GF-D8 (cell line): ENCODE data around the gene GPATCH2.
"Not testable (repeated sequence)": the region's sequence is repeated elsewhere in the genome, so short reads cannot be mapped to it uniquely, and the experiment has no call there.

Source experiments
- DNase-seq: peaks from one replicate; lab custom pipeline; 2025; lab: John Stamatoyannopoulos, UW

Gene GPATCH2

DNA sequence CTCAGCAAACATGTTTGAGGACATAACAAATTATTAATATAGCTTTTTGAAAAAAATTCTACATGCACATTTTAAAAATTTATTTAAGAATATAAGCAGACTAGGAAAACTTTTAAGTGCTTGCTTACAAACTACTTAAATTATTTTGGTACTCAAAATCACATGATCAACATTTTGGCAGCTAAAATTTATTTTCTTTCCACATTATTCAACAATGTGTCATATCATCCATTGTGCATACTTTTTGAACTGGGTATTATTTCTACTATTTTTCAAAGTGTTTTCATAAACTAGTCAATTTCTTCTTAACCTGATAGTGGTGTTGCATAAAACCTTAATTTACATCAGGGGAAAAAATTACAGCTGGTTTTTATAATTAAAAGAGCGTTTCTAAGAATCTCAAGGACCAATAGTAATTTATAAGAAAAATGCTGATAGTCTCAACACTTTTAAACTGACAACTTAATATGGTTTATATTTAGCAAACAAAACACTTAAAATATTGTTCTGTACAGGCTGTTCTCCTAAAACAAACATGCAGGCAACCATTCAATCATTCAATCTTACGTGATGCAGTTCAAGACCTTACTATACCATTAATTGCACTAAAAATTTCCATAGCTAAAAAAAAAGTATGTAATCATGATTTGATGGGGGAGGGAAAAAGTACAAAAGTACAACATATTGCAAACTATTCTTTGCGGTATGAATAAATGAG, 105.0 kb downstream of the GPATCH2 start:
- no peak for DNase-seq

DNA sequence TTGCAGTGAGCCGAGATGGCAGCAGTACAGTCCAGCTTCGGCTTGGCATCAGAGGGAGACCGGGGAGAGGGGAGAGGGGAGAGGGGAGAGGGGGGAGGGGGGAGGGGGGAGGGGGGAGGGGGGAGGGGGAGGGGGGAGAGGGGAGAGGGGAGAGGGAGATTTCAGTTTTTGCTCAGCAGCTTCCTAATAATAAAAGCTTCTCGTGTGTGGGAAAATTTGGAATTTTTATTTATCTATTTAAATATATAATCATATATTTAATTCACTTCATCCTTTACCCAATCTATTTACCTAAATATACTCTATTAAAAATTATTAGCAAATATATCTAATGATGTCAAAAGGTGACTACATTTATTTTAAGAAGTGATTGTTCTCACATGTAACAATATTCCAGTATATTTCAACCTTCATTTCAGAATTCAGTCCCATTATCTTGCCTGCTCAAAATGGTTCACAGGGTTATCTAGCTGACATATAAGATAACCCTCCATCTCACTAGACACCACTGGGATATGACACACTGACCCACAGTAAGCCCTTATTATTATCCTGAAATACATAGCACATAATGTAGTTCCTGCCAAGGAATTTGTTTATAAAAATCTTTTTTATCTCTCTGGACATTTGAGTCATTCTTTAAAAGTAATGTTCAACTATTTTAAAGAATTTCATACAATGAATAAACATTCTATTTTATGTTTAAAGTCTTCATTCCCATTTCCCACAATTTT, 105.9 kb downstream of the GPATCH2 start:
- no peak for DNase-seq

DNA sequence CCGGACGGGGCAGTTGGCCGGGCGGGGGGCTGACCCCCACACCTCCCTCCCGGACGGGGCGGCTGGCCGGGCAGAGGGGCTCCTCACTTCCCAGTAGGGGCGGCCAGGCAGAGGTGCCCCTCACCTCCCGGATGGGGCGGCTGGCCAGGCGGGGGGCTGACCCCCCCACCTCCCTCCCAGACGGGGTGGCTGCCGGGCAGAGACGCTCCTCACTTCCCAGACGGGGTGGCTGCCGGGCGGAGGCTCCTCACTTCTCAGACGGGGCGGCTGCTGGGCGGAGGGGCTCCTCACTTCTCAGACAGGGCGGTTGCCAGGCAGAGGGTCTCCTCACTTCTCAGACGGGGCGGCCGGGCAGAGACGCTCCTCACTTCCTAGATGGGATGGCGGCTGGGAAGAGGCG, 107.0 kb downstream of the GPATCH2 start:
- DNase-seq, result not testable (repeated sequence)

GRCh38 chr1:217522277-217522676, 108.6 kb downstream of the GPATCH2 start:
- no peak for DNase-seq

DNA sequence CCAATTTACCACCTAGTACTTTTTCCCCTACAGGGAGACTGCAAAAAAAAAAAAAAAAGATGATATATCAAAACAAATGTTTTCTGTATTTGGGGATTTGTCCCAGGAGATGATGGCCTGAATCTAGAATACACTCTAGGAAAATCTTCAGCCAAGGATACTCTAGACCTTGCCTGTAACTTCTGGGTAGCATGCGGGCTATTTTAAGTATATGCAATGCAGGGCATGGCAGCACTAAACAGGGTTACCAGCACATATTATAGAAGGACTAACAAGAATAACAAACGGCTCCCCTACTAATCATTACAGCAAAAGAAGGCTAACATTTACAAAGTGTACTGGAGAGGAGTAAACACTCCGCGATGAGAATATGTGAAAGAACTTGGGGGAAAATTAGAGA, 109.6 kb downstream of the GPATCH2 start:
- no peak for DNase-seq

GRCh38 chr1:217506878-217507277, 124.0 kb downstream of the GPATCH2 start:
- no peak for DNase-seq

- no peak for DNase-seq
Measured at GRCh38 chr1:217498209-217498608, 132.7 kb downstream of the GPATCH2 start.

DNA sequence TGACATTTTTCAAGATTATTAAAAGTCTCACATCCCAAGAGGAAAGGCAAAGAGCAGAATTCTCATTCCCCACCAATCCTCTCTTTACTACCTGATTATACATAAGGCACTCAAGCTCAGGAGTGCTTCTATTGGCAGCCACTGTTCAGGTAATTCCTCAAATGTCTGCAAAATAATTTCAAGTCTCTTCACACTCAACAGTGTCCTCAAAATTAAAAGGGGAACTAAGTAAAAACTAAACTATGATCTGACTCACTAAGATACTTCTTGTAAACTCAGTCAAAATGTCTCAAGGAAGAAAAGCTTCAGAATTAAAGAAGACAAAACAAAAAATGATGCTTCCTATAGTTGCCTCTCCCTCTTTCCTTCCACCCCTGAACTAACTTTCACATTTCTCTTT, 135.6 kb downstream of the GPATCH2 start:
- DNase-seq, result no peak

DNA sequence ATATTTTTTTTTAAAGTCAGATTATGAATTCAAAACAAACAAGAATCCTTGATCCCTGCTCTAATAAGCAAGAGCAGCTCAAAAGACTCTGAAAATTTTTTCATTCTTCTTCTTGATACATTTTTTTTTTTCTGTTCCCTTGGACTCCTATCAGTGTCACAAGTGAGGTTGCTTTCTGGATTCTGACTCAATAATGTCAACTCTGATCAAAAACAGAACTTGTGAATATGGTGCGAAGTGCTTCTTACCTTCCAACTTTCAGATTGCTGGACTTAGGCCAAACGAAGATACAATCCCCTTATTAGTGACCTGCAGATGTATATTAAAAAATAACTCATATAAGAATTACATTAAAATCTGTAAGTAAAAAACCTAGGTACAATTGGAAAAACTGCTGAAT, 136.1 kb downstream of the GPATCH2 start:
- no peak for DNase-seq

DNA sequence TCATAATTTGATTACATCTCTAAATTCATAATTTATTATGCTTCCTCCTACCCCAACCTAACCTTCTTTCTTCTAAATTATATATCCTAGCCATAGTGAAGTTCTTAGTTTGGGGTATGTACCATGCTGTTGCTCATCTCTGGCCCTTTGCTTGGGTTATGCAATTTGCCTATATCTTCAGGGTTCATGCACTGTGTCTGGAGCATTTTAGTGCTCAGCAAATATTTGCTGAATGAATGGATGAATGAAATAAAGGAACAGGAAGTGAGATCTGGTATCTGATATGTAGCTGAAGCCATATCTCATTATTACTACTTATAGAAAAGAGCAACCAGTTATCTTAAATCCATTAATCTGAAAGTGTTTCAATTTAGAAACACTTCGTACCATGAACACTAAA, 137.6 kb downstream of the GPATCH2 start:
- no peak for DNase-seq

- DNase-seq, result no peak
Measured at GRCh38 chr1:217484871-217485270, 146.0 kb downstream of the GPATCH2 start.

DNA sequence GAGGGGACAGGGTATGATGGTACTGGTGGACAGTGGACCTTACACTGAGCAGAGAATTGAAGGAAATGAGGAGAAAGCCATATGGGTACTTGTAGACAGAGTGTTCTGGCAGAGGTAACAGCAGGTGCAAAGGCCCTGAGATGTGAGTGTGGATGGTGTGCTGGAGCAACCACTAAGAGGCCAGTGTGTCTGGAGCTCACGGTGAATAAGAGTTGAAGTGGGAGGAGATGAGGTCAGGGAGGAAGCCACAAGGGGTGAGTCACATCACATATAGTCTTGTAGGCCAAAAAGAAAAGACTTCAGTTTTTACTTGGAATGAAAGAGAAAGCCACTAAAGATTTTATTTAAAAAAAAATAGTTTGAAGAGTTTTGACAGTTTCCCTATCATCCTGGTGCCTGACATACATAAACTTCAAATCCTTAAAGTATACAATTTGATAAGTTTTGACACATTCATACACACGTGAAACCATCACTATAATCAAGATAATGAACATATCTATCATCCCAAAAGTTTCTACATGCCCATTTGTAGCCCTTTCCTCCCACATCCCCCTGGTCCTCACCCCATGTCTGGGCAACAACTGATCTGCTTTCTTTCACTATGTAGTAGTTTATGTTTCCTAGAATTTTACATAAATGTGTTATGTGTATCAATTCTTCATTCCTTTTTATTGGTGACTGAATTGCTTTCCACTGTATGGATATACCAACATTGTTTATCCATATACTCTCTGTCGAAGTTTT, 148.4 kb downstream of the GPATCH2 start:
- no peak for DNase-seq

- DNase-seq, result no peak
Measured at GRCh38 chr1:217478450-217478849, 152.4 kb downstream of the GPATCH2 start.

GRCh38 chr1:217472915-217473314, 158.0 kb downstream of the GPATCH2 start:
- no peak for DNase-seq

DNA sequence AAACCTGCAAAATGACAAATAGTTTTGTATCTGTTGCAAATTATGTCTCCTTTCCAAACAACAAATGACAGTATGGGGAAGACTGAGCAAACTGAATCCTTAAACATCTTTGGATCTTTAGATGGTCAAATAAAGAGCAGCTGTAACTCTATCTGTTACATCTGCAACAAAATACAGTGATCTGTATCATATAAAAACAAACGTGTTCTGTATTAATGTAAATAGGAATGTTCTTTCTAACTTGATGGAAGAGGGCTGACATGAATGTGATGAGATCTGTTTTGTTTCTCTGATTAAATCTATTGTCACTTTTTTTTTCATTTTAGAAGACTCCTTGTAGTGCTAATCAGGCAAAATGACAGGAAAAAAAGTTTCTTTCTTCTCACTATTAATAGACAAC, 159.5 kb downstream of the GPATCH2 start:
- no peak for DNase-seq

DNA sequence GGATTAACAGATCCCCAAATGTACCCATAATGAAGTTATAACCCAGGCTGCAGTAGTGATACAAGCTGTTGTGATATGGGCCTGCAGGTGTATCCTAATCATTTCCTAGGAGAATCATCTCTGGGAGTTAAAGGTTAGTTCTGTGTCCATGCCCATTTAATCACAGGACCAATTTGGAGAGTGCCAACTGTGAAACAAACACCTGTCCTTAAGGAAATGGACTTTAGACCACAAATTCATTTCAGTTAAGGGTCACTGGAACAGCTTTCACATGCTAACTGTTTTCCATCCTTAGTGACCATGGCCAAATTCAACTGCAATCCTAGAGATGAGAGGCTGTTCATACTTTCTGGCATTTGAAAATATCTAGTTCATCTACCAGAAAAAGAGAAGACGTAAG, 160.9 kb downstream of the GPATCH2 start:
- DNase-seq, result no peak

DNA sequence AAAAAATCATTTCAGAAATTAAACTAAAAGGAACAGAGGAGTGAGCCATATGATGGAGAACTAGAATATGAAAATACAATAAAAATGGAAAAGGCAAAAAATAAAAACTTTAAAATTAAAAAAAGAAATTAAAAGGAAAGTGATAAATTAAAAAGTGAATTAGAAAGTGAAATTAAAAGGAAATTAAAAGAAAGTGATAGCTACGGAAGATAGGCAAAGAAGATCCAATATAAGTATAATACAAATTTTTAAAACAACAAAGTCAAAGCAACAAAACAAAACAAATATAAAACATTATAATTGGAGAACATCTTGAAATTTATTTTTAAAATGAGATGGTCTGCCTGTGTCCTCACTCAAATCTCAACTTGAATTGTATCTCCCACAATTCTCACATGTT, 165.8 kb downstream of the GPATCH2 start:
- no peak for DNase-seq

DNA sequence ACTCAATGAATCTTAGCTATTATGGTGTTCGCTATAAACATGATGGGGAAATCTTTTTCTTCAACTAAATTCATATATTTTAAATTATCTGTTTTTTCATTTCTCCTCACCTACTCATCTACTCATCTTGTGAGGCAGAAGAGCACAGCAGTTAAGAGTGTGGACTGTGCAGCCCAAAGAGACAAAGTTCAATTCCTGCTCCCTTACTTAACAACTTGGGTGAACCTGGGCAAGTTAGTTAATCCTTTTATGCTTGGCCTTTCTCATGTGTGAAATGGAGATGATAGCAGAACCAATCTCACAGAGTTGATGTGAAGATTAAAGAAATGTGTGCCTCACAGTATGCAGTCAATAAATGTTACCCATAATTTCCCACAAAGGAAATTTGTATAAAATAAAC, 168.2 kb downstream of the GPATCH2 start:
- no peak for DNase-seq

GRCh38 chr1:217462159-217462558, 168.7 kb downstream of the GPATCH2 start:
- no peak for DNase-seq

GRCh38 chr1:217457016-217457415, 173.9 kb downstream of the GPATCH2 start:
- DNase-seq, result no peak

- DNase-seq, result no peak
Measured at GRCh38 chr1:217456261-217456660, 174.6 kb downstream of the GPATCH2 start.

DNA sequence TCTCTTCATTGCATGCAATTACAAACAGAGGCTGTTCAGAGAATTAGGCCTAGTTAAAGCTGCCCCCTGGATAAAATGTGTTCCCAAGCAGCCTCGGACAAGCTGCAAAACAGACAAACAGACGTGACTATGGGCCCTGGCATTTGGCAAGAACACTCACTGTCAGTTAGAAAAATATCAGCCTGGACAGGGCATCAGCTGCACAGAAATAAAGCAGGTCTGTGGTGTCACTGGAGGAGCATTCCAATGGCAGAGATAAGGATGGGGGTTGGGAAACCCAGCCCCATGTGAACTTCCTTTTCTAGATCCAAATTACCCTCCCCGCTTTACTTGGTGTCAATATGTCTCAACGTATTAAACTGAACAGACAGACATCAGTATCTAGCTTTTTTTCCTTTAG, 177.1 kb downstream of the GPATCH2 start:
- DNase-seq, result no peak

DNA sequence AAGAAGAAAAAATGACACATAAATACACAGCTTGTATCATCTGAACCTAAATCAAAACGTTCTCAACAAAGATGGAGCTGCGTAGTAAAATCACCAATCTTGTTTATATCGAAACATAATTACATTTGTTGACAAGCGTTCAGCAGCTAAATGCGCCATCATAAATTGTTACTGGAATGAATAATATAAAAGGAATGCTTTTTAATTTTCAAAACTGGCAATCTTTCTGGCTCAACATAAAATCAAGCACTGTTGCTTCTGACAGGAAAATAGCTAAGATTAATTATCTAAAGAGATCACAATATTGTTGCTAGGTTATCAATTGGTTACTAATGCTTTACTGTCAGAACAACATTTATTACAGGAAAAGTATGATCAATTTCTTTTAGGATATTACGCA, 181.5 kb downstream of the GPATCH2 start:
- DNase-seq, result no peak
